PC-3 (cell line): ENCODE measurements around the gene KCNH1. TPM values are rescaled to one million over a fixed set of nuclear protein-coding genes. Genes with fewer than 3 reads are reported as not detected.

Source experiments
- ATAC-seq: fragments of 200-7000 bp; cut with Tn5 transposase; 2 replicates; pipeline ENCODE4 v1.9.1; 2020; ENCODE audit warnings: mild to moderate bottlenecking, moderate library complexity
- BruUV-seq: library from RNA; stranded (reverse); fragments of 400-500 nt; replicated peaks from 2 replicates; lab custom pipeline; 2021; lab: Mats Ljungman, UMichigan
- CTCF ChIA-PET: fragments of 300-600 bp; sonication (Branson Sonifier 250); formaldehyde crosslinking; loops from one replicate; lab custom pipeline; 2022; ENCODE audit warnings: antibody characterized with exemption; lab: Charles Lee
- POLR2A ChIA-PET: fragments of 300-600 bp; sonication (Branson Sonifier 250); formaldehyde crosslinking; loops from one replicate; lab custom pipeline; 2022; ENCODE audit warnings: antibody characterized with exemption; ENCODE audit not compliant: unreplicated experiment; lab: Charles Lee
- DNase-seq: peaks from one replicate; pipeline ENCODE4 v3.0.0-alpha.2; 2015
- H2AFZ ChIP-seq: fragments of 300-600 bp; sonication (generic); 2 replicates; pipeline ENCODE4 v1.6.0; 2016; ENCODE audit warnings: antibody characterized with exemption, low read length
- H3F3A ChIP-seq: fragments of 300-600 bp; sonication (generic); one replicate; pipeline ENCODE4 v1.6.0; 2017; ENCODE audit warnings: antibody characterized with exemption, low read length, control low read depth, mild to moderate bottlenecking; ENCODE audit not compliant: unreplicated experiment
- H3K27ac ChIP-seq: fragments of 300-600 bp; sonication (generic); 2 replicates; pipeline ENCODE4 v1.5.1; 2016; ENCODE audit warnings: mild to moderate bottlenecking, low read length
- H3K27me3 ChIP-seq: fragments of 300-600 bp; sonication (generic); 2 replicates; pipeline ENCODE4 v1.6.1; 2016; ENCODE audit warnings: low read length, mixed read lengths
- H3K36me3 ChIP-seq: fragments of 300-600 bp; sonication (generic); 2 replicates; pipeline ENCODE4 v1.6.1; 2016; ENCODE audit warnings: low read depth, mixed run types, low read length, mixed read lengths
- H3K4me1 ChIP-seq: fragments of 300-600 bp; sonication (generic); 2 replicates; pipeline ENCODE4 v1.5.1; 2016; ENCODE audit warnings: low read length; ENCODE audit not compliant: insufficient read depth
- H3K4me2 ChIP-seq: fragments of 300-600 bp; sonication (generic); 2 replicates; pipeline ENCODE4 v1.6.0; 2016; ENCODE audit warnings: low read length
- H3K4me3 ChIP-seq: fragments of 300-600 bp; sonication (generic); 2 replicates; pipeline ENCODE4 v1.5.1; 2016; ENCODE audit warnings: mild to moderate bottlenecking, low read length, mixed read lengths
- H3K79me2 ChIP-seq: fragments of 300-600 bp; sonication (generic); 2 replicates; pipeline ENCODE4 v1.6.1; 2017; ENCODE audit warnings: low read length, mixed read lengths
- H3K9ac ChIP-seq: fragments of 300-600 bp; sonication (generic); 2 replicates; pipeline ENCODE4 v1.6.0; 2016; ENCODE audit warnings: mild to moderate bottlenecking, low read length
- H3K9me2 ChIP-seq: fragments of 300-600 bp; sonication (generic); replicated peaks from 2 replicates; pipeline ENCODE4 v1.6.1; 2016; ENCODE audit warnings: mixed run types, low read length, mixed read lengths
- H3K9me3 ChIP-seq: fragments of 300-600 bp; sonication (generic); 2 replicates; pipeline ENCODE4 v1.6.1; 2016; ENCODE audit warnings: low read length, mixed read lengths
- H4K20me1 ChIP-seq: fragments of 300-600 bp; sonication (generic); 2 replicates; pipeline ENCODE4 v1.6.1; 2016; ENCODE audit warnings: low read length, mixed read lengths
- EZH2 ChIP-seq: fragments of 300-600 bp; sonication (generic); IDR thresholded peaks from one replicate; pipeline ENCODE4 v1.6.1; 2017; ENCODE audit warnings: antibody characterized with exemption, mild to moderate bottlenecking, low read length; ENCODE audit not compliant: unreplicated experiment
- EZH2phosphoT487 ChIP-seq: fragments of 300-600 bp; sonication (generic); IDR thresholded peaks from 2 replicates; pipeline ENCODE4 v1.6.1; 2018; ENCODE audit warnings: mild to moderate bottlenecking, antibody characterized with exemption, low read length, borderline replicate concordance
- intact Hi-C: fragments of 100-400 bp; cut with micrococcal nuclease; formaldehyde crosslinking; loops from 2 replicates; pipeline ENCODE4 v1.9.0; 2023
- total RNA-seq: library from RNA; depleted of rRNA; stranded (reverse); fragments of >200 nt; gene quantifications from 2 replicates; pipeline ENCODE4 v1.2.3, GENCODE V29; 2014
- TF ChIP-seq, protein P1 (sequence below): fragments of 300-600 bp; sonication (generic); conservative IDR thresholded peaks from 2 replicates; pipeline ENCODE4 v1.5.1; 2017; ENCODE audit warnings: antibody characterized with exemption, low read depth, mild to moderate bottlenecking, low read length

KCNH1 gene
- total RNA-seq, 1 experiment from 2014 or later = not detected

DNA sequence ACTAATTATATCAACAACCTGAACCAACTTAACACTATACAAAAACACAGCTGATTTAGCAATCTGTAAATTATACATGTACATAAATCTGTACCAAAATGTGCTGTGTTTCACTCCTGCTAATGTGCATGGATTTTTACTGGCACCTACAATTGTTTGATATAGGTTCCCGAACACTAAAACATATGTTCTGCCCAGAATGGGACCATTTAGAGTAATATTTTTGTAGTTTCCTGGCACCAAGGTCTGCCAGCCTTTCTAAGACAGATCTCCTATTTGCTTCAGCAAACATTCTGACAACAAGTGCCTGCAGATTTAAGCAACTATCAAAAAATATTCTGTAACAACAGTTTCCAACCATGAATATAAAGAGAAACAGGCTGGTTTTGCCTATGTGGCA is 4.2 kb downstream of the KCNH1 start:
- POLR2A ChIA-PET = no interaction called here
- no peaks in the 10 kb centered on the region for H4K20me1 ChIP-seq
- peaks cover 92% of the 10 kb centered on the region for H3K27me3 ChIP-seq
- no peak overlapping the region for H3K9ac ChIP-seq
- H2AFZ ChIP-seq = no peak overlapping the region
- BruUV-seq = no TSS peak
- H3K4me3 ChIP-seq = no peak overlapping the region
- no peaks in the 10 kb centered on the region for H3K9me3 ChIP-seq
- H3K4me1 ChIP-seq = 0 out of 2 replicates have a peak, but pooled peaks cover 4% of the 10 kb centered on the region
- no peaks in the 10 kb centered on the region for H3K79me2 ChIP-seq
- ATAC-seq (no peak), DNase-seq (no peak)
- intact Hi-C loops = loop anchor here (5.0 kb wide), 1 partner anchor 532 kb away; no protein-coding TSS in a partner anchor
- CTCF ChIA-PET = no interaction called here
- no peaks in the 10 kb centered on the region for H3K36me3 ChIP-seq
- H3K4me2 ChIP-seq = no peak overlapping the region
- no peak overlapping the region for H3K27ac ChIP-seq
- H3K9me2 ChIP-seq = no peaks in the 10 kb centered on the region
- H3F3A ChIP-seq = no peaks in the 10 kb centered on the region
- TF ChIP-seq EZH2phosphoT487 = no peak
- TF ChIP-seq, protein P1, sequence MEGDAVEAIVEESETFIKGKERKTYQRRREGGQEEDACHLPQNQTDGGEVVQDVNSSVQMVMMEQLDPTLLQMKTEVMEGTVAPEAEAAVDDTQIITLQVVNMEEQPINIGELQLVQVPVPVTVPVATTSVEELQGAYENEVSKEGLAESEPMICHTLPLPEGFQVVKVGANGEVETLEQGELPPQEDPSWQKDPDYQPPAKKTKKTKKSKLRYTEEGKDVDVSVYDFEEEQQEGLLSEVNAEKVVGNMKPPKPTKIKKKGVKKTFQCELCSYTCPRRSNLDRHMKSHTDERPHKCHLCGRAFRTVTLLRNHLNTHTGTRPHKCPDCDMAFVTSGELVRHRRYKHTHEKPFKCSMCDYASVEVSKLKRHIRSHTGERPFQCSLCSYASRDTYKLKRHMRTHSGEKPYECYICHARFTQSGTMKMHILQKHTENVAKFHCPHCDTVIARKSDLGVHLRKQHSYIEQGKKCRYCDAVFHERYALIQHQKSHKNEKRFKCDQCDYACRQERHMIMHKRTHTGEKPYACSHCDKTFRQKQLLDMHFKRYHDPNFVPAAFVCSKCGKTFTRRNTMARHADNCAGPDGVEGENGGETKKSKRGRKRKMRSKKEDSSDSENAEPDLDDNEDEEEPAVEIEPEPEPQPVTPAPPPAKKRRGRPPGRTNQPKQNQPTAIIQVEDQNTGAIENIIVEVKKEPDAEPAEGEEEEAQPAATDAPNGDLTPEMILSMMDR = no peak
- TF ChIP-seq EZH2 = no peak

DNA sequence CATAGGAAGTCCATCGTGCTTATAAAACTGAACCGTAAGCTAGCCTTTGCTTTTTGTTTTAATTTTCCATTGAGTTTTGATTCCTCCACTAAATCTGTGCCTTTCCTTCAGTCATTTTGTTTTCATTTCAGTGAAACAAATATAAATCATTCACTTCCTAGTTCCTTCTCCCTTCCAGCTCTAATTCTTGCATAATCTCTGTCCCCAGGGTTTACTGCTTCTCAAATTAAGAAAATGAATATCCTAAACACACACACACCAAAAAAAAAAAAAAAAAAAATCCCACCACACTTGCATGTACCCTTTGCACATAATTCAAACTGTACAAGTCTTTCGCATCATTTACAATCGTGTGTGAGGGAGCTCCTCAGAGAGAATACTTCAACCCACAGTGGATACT is 6.8 kb downstream of the KCNH1 start:
- Histone ChIP-seq H3K9ac (no peak overlapping the region), H2AFZ (no peak overlapping the region), H3K9me2 (no peaks in the 10 kb centered on the region), H3K27ac (no peak overlapping the region), H3K27me3 (peaks cover 88% of the 10 kb centered on the region), H3K36me3 (no peaks in the 10 kb centered on the region), H3K79me2 (no peaks in the 10 kb centered on the region), H3K4me2 (no peak overlapping the region), H3K4me3 (no peak overlapping the region), H3K9me3 (no peaks in the 10 kb centered on the region), H4K20me1 (no peaks in the 10 kb centered on the region), H3K4me1 (no peaks in the 10 kb centered on the region), H3F3A (no peaks in the 10 kb centered on the region)
- ATAC-seq = no peak
- BruUV-seq = no TSS peak
- DNase-seq = no peak
- ChIA-PET POLR2A (no interaction called here), CTCF (interaction anchor here (0.7 kb wide), 1 partner anchor 647 kb away, joined by 3 read pairs; no protein-coding TSS in a partner anchor)
- intact Hi-C loops = no loop called here
- TF ChIP-seq EZH2 (no peak), EZH2phosphoT487 (no peak)
- TF ChIP-seq, protein P1 = no peak

DNA sequence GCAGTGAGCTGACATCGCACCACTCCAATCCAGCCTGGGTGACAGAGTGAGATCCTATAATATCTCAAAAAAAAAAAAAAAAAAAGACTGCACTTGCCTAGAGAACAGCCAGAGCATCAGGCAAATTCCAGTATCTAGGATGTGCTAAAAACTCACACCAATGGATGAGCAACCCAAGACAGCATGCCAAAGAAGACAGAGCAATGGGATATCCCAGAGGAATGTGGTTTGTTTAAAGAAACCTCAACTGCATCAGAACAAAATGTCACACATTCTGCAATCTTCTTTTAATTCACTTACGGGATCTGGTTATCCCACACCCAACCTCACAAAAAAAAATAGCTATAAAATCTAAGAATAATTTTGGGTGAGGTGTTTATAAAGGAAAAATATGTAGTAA is 7.3 kb downstream of the KCNH1 start:
- intact Hi-C loops = no loop called here
- TF ChIP-seq, protein P1 = no peak
- TF ChIP-seq EZH2phosphoT487 = no peak
- Histone ChIP-seq H3K4me1 (no peaks in the 10 kb centered on the region), H3K9me2 (no peaks in the 10 kb centered on the region), H3K4me3 (no peak overlapping the region), H2AFZ (no peak overlapping the region), H3K9ac (no peak overlapping the region), H3K27me3 (peaks cover 86% of the 10 kb centered on the region), H3K9me3 (no peaks in the 10 kb centered on the region), H3F3A (no peaks in the 10 kb centered on the region), H3K27ac (no peak overlapping the region), H3K79me2 (no peaks in the 10 kb centered on the region), H3K36me3 (no peaks in the 10 kb centered on the region), H3K4me2 (no peak overlapping the region), H4K20me1 (no peaks in the 10 kb centered on the region)
- ATAC-seq (no peak), DNase-seq (no peak)
- ChIA-PET POLR2A (no interaction called here), CTCF (interaction anchor here (0.7 kb wide), 1 partner anchor 647 kb away, joined by 3 read pairs; no protein-coding TSS in a partner anchor)
- no TSS peak for BruUV-seq
